Measurements from ENCODE around the gene HRAS. TPM values are rescaled to one million over a fixed set of nuclear protein-coding genes. Genes with fewer than 3 reads are reported as not detected.

Gene HRAS
- total RNA-seq, result 10 to 100 TPM; 28.8 to 40.1 TPM

DNA sequence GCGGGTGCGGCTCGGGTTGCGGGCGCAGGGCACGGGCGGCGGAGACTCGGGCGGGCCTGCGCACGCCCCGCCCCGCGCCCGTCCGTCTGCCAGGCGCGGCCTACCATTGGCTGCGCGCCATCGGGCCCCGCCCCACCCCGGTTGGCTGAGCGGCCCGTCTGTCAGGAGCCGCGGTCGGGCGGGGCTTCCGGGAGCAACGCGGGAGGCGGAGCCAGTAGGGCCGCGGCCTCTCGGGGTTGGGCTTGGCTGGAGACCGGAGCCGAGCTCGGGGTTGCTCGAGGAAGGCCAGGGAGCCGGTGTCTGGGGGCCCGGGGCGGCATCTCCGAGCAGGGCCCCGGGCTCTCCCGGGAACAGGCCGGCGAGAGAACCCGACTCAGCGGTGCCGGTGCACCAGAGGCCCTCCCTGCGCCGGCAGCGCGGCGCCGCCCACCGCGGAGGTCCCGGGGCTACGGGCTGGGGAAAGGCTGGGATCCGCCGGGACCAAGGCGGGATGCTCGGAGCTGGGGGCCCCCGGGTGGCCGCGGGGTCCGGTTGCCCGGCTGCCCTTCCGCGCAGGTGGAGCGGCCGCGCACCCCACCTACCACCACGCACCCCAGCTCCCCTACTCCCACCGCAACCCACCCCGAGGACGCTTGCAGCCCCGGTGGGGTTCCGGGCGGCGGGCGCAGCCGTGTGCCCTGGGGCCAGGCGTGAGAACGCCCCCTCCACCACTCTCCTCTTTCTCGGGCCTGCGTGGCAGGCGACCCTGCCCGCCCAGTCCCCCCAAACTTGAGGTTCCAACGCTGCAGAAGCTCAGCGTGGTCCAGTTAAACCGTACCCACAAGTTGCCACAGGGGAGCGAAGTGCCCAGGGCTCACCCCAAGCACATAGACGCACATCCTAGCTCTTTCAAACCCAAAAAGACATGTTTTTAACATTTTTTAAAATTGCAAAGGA lies at the start of gene HRAS:
Gene HRAS (minus strand): TSS at position 58 of the 936 bp plus-strand sequence.
- Mint-ChIP-seq H3K27me3 (ENCODE audit: low read depth) (no peaks in the 10 kb centered on the region), H3K4me3 (peak within 1 kb of the TSS; percentile 94 to 95), H3K9me3 (no peaks in the 10 kb centered on the region), H3K4me1 (ENCODE audit: low read depth) (peaks cover 6% of the 10 kb centered on the region), H3K36me3 (ENCODE audit: insufficient read depth in 2 of 2) (peaks cover 0 to 2% of the 10 kb centered on the region in 2 donors), H3K27ac (peak within 1 kb of the TSS; percentile 82)
- ATAC-seq (replicated peaks in 1 of 2), result peak; percentile 88 to 89
- DNase-seq, result peak; percentile 97 to 99

DNA sequence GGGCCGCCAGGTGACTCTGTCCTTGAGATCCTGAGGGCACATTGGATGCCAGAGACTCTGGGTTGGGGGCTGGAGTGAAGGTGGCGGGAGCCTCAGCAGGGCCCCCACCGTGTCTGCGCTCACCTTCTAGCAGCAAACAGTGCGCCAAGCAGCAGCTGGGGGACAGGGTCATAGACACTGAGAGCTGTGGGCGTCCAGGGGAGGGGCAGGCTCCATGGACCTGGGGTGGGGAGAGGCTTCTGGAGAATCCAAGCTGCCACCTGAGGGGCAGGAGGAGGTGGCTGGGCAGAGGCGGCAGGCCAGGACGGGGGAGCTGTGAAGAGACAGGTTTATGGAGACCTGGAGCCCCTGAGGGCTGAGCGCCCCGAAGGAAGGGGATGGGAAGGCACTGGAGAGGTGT lies 48.9 kb upstream of the HRAS start:
- no peaks in the 10 kb centered on the region for H3K9me3 Mint-ChIP-seq

DNA sequence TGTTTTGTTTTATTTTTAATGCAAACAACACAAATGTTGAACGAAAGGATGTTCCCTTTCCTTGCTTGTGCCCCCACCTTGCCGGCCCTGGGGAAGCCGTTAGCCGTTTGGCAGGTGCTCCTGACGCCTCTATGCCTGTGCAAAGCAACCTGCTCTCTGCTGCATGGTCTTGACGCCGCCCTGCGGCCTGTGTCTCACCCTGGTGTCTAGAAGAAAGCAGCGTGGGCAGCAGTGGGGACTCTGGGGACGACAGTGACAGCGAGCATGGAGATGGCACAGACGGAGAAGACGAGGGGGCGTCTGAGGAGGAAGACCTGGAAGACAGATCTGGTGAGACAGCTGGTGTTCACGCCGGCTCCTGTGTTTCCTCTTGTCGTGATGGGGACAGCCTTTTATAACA lies 46.4 kb upstream of the HRAS start:
- DNase-seq (no peak), ATAC-seq (replicated peaks in 1 of 2) (no peak)
- H3K4me3 Mint-ChIP-seq, result no peak overlapping the region
- H3K9me3 Mint-ChIP-seq, result no peaks in the 10 kb centered on the region
- no peaks in the 10 kb centered on the region for H3K27me3 Mint-ChIP-seq (ENCODE audit: low read depth)
- no peak overlapping the region for H3K27ac Mint-ChIP-seq
- H3K36me3 Mint-ChIP-seq (ENCODE audit: insufficient read depth in 2 of 2), result peaks cover 3 to 16% of the 10 kb centered on the region in 2 donors
- H3K4me1 Mint-ChIP-seq (ENCODE audit: low read depth), result peaks cover 49% of the 10 kb centered on the region

More for the DNA sequence above, 48.9 kb upstream of the HRAS start:
- H3K27me3 Mint-ChIP-seq (ENCODE audit: low read depth), result no peaks in the 10 kb centered on the region
- ATAC-seq (replicated peaks in 1 of 2), result no peak
- no peak for DNase-seq
- H3K4me3 Mint-ChIP-seq, result no peak overlapping the region
- peaks cover 53% of the 10 kb centered on the region for H3K4me1 Mint-ChIP-seq (ENCODE audit: low read depth)
- peak overlapping the region; percentile 6 for H3K27ac Mint-ChIP-seq
- H3K36me3 Mint-ChIP-seq (ENCODE audit: insufficient read depth in 2 of 2), result peaks cover 0 to 27% of the 10 kb centered on the region in 2 donors

DNA sequence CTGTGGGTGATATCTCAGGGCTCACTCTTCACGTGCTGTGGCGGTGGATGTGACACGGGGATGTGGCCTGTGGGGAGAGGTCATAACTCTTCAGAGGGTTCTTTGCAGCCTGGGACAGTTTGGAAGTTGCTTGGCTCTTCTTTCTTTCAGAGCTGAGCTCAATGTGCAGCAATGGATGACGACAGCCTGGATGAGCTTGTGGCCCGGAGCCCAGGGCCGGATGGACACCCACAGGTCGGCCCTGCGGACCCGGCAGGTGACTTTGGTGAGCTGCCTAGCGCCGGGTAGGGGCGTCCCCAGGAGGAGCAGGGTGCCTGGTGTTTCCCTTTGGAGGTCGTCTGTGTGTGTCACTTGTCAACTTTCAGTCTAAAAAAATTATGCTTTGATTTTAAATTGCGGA lies 46.0 kb upstream of the HRAS start:
- ATAC-seq (replicated peaks in 1 of 2) (no peak), DNase-seq (no peak)
- Mint-ChIP-seq H3K27me3 (ENCODE audit: low read depth) (no peaks in the 10 kb centered on the region), H3K36me3 (ENCODE audit: insufficient read depth in 2 of 2) (peaks cover 3 to 16% of the 10 kb centered on the region in 2 donors), H3K4me1 (ENCODE audit: low read depth) (peaks cover 45% of the 10 kb centered on the region), H3K9me3 (no peaks in the 10 kb centered on the region), H3K27ac (peak overlapping the region; percentile 20), H3K4me3 (no peak overlapping the region)

DNA sequence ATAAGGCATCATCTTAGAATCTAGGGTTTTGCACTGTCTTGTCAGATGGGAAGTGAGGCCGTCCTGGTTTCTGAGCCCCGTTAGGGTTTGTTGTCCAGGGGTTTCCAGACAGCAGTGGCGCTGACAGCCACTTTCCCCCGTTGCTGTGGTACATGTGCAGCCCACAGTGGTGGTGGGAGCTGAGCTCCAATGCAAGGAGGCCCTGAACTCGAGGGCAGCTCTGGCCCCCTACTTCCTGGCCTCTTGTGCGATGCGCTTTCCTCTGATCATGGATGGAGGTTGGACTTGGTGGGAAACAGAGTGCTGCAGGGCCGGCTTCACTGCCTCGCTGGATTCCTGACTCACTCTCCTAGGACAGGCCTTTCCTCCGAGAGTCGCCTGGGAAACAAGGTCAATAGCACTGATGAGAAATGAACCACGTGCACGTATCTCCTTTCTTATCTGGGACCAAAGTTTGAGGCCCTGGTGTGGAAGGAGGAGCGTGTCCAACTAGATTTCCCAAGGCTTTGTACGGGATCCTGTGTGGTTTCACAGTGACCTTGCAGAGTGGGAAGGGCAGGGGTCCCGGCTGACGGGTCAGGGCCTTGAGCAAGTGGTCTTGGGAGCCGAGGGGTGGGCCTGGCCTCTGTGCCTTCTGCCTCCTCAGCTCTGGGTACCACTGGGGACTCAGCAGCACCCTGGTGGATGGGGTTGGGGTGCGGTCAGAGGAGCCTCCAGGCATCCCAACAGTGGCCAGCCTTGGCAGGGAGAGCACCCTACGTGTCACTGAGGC lies 44.6 kb upstream of the HRAS start:
- peaks cover 3 to 16% of the 10 kb centered on the region in 2 donors for H3K36me3 Mint-ChIP-seq (ENCODE audit: insufficient read depth in 2 of 2)
- DNase-seq (no peak), ATAC-seq (replicated peaks in 1 of 2) (no peak)
- H3K4me1 Mint-ChIP-seq (ENCODE audit: low read depth), result peaks cover 42% of the 10 kb centered on the region
- peaks cover 2% of the 10 kb centered on the region for H3K27me3 Mint-ChIP-seq (ENCODE audit: low read depth)
- no peak overlapping the region for H3K27ac Mint-ChIP-seq
- H3K9me3 Mint-ChIP-seq, result no peaks in the 10 kb centered on the region
- H3K4me3 Mint-ChIP-seq, result peak overlapping the region in 1 of 2 donors; percentile 25

DNA sequence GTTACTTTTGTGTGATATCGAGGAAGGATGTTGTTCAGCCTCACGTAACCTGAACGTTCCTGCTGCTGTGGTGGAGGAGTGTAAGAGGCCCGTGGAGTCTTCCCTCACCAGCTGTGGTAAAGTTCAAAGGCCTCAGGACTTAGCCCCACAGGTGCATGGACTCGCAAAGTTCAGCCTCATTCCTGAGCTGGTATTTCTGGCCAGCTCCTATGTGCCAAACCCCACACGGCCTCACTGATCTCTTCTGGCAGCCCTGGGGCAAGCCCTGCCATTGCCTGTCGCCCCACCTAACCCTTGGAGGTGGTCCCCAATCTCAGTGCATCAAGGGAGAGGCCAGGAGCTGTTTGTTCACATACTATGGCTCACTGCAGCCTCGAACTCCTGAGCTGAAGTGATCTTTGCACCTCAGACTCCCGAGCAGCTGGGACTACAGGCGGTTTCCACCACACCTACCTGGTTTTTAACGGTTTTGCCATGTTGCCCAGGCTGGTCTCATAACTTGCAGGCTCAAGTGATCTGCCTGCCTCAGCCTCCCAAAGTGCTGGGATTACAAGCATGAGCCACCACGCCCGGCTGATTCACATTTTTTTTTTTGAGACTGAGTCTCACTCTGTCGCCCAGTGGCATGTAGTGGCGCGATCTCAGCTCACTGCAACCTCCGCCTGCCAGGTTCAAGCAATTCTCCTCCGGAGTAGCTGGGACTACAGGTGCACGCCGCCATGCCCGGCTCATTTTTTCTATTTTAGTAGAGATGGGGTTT lies 43.1 kb upstream of the HRAS start:
- DNase-seq, result no peak
- Mint-ChIP-seq H3K4me1 (ENCODE audit: low read depth) (peaks cover 54% of the 10 kb centered on the region), H3K36me3 (ENCODE audit: insufficient read depth in 2 of 2) (peaks cover 3 to 10% of the 10 kb centered on the region in 2 donors), H3K9me3 (no peaks in the 10 kb centered on the region), H3K4me3 (peak overlapping the region; percentile 90 to 92), H3K27me3 (ENCODE audit: low read depth) (peaks cover 13% of the 10 kb centered on the region), H3K27ac (peak overlapping the region; percentile 46)
- no peak for ATAC-seq (replicated peaks in 1 of 2)

DNA sequence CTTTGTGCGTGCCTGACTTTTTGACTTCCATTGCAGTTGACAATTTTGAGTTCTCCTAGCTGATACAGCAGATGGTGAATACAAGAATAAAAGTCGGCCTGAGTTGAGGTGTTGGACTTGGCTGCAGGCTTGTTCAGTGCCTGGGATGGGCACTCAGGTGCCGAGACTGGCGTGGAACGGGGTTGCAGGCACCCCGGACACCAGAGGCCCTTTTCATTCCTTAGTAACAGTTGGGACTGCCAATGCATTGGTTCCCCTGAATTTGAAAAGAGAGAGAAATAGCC lies 42.2 kb upstream of the HRAS start:
- Mint-ChIP-seq H3K4me1 (ENCODE audit: low read depth) (peaks cover 54% of the 10 kb centered on the region), H3K36me3 (ENCODE audit: insufficient read depth in 2 of 2) (peaks cover 3 to 10% of the 10 kb centered on the region in 2 donors), H3K27ac (peak overlapping the region; percentile 86), H3K4me3 (peak overlapping the region; percentile 90 to 92), H3K9me3 (no peaks in the 10 kb centered on the region), H3K27me3 (ENCODE audit: low read depth) (peaks cover 13% of the 10 kb centered on the region)
- DNase-seq (no peak), ATAC-seq (replicated peaks in 1 of 2) (no peak)

DNA sequence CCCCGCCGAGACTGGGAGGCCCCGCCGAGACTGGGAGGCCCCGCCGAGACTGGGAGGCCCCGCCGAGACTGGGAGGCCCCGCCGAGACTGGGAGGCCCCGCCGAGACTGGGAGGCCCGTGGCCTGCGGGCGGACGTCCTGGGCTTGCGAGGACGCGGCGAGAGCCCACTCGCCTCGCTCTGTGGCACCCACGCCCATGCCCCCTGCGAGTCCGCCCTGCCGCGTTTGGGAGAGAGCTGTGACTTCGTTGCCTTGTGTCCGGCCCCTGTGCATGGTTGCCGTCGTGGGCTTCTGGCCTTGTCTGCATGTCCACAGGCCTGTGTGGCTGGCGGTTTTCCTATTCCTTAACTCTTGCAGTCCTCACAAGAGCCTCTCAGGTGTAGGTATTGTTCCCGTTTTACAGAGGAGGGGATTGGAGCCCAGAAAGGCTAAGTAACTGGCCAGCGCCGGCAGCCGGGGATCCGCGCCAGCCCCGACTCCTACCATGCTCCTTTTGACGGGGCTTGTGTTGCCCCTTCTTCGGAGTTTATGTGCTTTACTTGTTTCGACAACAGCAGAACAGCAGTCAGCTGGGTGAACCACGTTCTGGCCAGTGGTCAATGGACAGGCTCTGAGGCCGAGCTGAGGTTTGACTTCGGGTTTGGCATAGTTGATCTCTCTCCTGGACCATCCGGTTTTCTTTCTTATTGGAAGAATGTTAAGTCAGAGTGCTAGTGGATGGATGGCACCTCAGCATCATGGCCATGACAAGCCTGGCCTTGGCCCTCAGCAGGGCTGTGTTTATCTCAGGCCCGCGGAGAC lies 41.6 kb upstream of the HRAS start:
- peaks cover 3 to 10% of the 10 kb centered on the region in 2 donors for H3K36me3 Mint-ChIP-seq (ENCODE audit: insufficient read depth in 2 of 2)
- peak overlapping the region; percentile 90 to 92 for H3K4me3 Mint-ChIP-seq
- ATAC-seq (replicated peaks in 1 of 2) (no peak), DNase-seq (no peak)
- peaks cover 54% of the 10 kb centered on the region for H3K4me1 Mint-ChIP-seq (ENCODE audit: low read depth)
- H3K27ac Mint-ChIP-seq, result peak overlapping the region; percentile 86
- H3K27me3 Mint-ChIP-seq (ENCODE audit: low read depth), result peaks cover 13% of the 10 kb centered on the region
- H3K9me3 Mint-ChIP-seq, result no peaks in the 10 kb centered on the region

DNA sequence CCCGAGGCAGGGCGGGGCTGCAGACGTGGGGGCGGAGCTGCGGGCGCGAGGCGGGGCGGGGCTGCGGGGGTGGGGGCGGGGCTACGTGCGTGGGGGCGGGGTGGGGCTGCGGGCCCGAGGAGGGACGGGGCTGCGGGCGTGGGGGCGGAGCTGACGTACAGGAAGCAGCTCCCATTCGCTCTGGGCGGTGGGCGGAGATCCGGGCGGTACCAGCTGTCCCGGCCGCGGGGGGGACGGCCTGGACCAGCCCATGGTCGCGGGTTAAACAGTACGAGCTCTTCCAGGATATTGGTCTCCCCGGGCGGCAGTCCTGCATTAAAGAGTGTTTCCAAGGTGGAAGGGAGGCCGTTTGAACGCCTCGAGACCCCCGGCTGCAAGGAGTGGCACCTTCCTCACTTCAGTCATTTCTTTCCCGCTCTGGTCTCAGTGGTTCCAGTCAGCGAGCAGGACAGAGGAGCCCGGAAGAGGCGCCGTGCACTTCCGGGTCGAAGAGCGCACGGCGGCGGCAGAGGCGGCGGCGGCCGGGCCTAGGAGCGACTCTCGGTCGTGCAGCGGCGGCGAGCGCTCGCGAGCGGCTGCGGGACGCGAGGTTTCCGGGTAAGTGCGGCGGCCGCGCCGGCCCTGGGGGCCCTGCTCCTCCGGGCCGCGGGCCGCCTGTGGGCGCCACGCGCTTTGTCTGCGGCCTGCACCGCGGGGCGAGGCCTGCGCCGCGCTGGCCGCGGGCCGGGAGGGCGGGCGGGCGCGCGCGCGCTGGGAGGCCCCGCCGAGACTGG lies 40.8 kb upstream of the HRAS start, which contains the start of gene PHRF1:
Gene PHRF1 (plus strand): TSS at position 475 of the 773 bp plus-strand sequence. CDS start 5,043 bp downstream, outside the sequence.
- DNase-seq (peak; percentile 96 to 97), ATAC-seq (replicated peaks in 1 of 2) (peak; percentile 91)
- Mint-ChIP-seq H3K4me1 (ENCODE audit: low read depth) (peaks cover 50% of the 10 kb centered on the region), H3K27ac (peak within 1 kb of the TSS; percentile 94), H3K4me3 (peak within 1 kb of the TSS; percentile 92 to 96), H3K9me3 (no peaks in the 10 kb centered on the region), H3K36me3 (ENCODE audit: insufficient read depth in 2 of 2) (peaks cover 3 to 7% of the 10 kb centered on the region in 2 donors), H3K27me3 (ENCODE audit: low read depth) (peaks cover 13% of the 10 kb centered on the region)

DNA sequence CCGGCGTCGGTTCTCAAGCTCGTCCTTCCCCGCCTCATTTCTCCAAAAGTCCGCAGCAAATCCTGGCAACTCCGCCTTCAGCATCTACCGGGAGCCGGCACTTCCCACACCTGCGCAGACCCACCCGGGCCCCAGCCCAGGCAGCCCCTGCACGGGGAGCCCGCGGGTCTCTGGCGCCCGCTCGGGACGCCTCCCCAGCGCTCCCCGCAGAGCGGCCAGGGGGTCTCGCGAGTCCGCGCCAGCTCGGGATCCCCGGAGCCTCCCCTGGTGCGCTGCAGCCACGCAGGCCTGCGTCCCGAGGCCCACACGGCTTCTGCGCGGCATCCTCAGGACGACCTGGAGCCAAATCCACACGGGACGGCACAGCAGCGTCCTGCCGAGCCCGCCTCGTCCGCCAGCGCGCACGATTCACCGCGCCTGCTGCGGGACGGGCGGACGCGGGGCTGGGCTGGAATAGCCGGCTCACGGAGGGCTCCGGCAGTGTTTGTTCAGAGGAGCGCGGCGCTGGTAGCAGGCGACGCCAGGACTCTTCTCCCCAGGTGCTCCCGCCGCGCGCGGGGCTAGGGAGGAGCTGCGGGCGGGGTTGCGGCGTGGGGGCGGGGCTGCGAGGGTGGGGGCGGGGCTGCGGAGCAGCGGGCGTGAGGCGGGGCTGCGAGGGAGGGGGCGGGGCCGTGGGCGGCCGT lies 40.1 kb upstream of the HRAS start:
- Mint-ChIP-seq H3K36me3 (ENCODE audit: insufficient read depth in 2 of 2) (peaks cover 3% of the 10 kb centered on the region in 2 donors), H3K9me3 (no peaks in the 10 kb centered on the region), H3K27me3 (ENCODE audit: low read depth) (peaks cover 13% of the 10 kb centered on the region), H3K27ac (no peak overlapping the region), H3K4me3 (peak overlapping the region; percentile 87 to 91), H3K4me1 (ENCODE audit: low read depth) (peaks cover 47% of the 10 kb centered on the region)
- ATAC-seq (replicated peaks in 1 of 2) (peak; percentile 55 to 56), DNase-seq (no peak)

DNA sequence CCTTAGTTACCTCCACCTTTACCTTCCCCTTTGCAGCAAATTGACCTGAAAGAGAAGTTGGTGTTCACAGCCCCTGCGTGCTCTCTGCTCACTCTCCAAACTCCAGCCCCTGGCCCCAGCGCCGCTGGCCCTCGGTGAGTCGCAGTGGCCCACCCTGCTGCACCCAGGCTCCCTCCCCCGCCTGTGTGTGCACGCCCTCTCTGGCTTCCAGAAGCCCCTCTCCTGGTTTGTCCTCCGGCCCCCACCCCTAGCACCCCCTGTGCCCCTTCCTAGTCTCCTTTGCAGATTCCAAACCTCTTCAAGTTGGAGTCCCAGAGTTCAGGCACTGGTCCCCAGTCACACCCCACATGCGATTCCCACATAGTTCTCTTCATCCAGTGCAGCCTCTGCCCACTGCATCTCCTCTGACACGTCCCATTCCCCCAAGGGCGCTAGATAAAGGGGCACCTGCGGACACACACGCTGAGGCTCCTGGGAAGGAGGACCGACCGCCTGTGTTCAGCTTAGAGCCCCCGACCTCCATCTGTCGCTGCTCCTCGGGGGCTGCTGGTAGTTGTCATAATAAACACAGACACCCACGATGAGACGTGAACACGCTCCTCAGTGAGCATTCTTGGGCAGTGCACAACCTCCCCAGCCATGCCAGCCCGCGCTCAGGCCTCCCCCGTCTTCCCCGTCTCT lies 39.4 kb upstream of the HRAS start:
- peaks cover 41% of the 10 kb centered on the region for H3K4me1 Mint-ChIP-seq (ENCODE audit: low read depth)
- peak overlapping the region; percentile 87 to 91 for H3K4me3 Mint-ChIP-seq
- H3K9me3 Mint-ChIP-seq, result no peaks in the 10 kb centered on the region
- H3K27me3 Mint-ChIP-seq (ENCODE audit: low read depth), result peaks cover 13% of the 10 kb centered on the region
- ATAC-seq (replicated peaks in 1 of 2) (no peak), DNase-seq (no peak)
- no peak overlapping the region for H3K27ac Mint-ChIP-seq
- peaks cover 3% of the 10 kb centered on the region in 2 donors for H3K36me3 Mint-ChIP-seq (ENCODE audit: insufficient read depth in 2 of 2)
